Activated CD4-positive, alpha-beta T cell treated with anti-CD3 and anti-CD28 coated beads, Interleukin-2, amount 50 U/mL, for 16 hours (primary cell): ENCODE data around the gene MTERF4.

Experiments used
- DNase-seq: peaks from one replicate; pipeline ENCODE4 v3.0.0-alpha.2; 2020

Gene MTERF4

GRCh38 chr2:241049739-241050623 is 52.1 kb downstream of the MTERF4 start:
- no peak for DNase-seq

GRCh38 chr2:241048949-241049343 is 53.1 kb downstream of the MTERF4 start:
- no peak for DNase-seq

- no peak for DNase-seq
Measured at GRCh38 chr2:241048149-241048948, 53.7 kb downstream of the MTERF4 start.

- no peak for DNase-seq
Measured at GRCh38 chr2:241047253-241048010, 54.7 kb downstream of the MTERF4 start.
